Ecto neural progenitor cell (in vitro differentiated cells): ENCODE results near the gene CIB2.

Experiments
- DNase-seq: peaks from one replicate; pipeline ENCODE4 v3.0.0-alpha.2; 2018; ENCODE audit warnings: low spot score

CIB2 gene

GRCh38 chr15:78107471-78107870 is 23.8 kb downstream of the CIB2 start:
- DNase-seq: no peak

GRCh38 chr15:78105476-78106241 is 25.6 kb downstream of the CIB2 start:
- no peak for DNase-seq

DNA sequence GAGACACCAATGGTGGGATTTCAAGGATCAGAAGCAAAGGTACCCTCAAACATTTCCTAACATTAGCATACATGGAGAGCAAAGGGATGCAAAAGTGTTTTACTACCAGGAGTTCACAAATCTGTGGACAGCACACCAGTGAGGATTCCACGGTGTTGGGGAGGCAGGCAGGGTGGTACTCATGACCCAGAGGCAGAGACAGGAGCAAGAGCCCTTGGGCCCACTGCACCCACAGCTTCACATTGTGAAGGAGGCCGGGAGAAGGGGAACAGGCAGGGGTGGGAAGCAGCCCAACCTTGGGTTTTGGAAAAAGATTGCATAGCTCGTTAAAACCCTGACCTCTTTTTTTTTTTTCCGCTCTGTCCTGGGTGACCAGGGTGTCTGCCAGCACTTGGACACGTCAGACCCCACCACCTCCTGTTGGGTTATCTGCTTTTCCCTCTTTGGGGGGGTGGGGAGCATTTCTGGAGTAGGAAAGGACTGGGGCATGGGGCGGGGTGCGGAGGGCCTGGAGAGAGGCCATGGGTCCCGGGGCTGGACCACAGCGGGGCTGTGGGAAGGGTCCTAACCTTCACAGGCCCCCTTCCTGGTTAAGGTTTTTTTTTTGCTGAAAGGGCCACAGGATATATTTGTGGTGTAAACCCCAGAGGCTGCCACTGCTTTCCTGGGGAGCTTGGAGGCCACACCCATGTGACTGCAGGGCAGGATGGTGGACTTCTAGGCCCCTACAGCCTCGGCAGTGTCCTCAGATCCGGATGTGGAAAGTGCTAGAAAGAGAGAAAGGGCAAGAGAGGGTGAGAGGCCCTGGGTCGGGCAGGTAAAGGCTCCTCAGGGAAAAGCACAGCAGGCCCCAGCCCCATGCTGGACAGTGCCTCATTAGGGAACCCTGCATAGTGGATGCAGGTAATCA is 26.4 kb downstream of the CIB2 start:
- DNase-seq: no peak

DNA sequence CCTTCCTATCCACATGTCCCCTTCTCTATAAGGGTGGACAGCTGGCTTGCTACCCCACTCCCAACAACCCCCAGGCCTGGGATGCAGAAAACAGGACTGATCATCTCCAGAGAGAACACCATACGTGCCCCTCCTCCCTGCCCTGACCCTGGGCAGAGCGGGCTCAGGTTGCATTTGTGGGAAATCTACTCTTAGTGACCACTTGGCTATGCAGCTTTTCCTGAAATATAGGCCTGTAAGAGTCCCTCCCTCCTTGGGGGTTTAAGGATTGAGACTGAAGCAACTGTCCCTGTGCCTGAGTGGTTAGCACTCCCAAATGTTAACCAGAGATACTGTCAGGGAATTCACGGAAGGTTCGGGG is 27.1 kb downstream of the CIB2 start:
- no peak for DNase-seq

- no peak for DNase-seq
Observed at GRCh38 chr15:78103406-78104118, 27.7 kb downstream of the CIB2 start.

DNA sequence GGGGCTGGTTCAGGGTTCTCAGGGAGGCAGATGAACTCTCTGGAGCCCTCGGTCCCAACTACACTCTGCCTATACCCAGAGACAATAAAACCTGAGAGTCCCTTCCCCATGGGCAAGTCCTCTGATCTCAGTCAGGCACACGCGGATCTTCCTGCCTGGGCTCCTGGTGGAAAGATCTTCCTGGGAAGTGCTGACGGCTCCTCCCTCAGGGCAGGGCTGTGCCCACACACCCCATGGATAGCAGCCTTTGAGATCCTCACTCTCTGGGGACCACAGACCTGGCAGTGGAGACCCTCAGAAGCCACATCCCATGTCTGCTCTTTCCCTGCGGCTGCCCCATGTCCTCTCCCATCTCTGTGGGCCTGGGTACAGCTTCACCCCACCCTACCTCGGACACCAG is 28.5 kb downstream of the CIB2 start:
- DNase-seq: no peak

DNA sequence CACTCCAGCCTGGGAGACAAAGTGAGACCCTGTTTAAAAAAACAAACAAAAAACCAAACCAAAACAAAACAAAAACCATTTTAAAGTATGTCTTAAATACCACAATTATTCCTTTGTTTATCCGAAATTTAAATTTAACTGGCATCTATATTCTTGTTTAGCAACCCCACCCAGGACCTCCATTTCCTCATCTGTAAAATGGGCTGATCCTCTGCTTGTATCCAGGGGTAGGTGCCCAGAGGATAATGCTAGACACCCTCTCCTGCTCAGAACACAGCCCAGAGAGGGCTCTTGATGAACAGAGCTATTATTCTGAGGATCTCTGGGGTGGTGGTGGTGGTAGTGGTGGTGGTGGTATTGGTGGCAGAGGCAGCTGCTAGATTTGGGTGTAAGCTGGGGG is 29.0 kb downstream of the CIB2 start:
- no peak for DNase-seq

GRCh38 chr15:78101423-78102105 is 29.7 kb downstream of the CIB2 start:
- no peak for DNase-seq

GRCh38 chr15:78100886-78101285 is 30.4 kb downstream of the CIB2 start:
- DNase-seq: no peak

GRCh38 chr15:78098131-78098755 is 33.0 kb downstream of the CIB2 start:
- DNase-seq: no peak

DNA sequence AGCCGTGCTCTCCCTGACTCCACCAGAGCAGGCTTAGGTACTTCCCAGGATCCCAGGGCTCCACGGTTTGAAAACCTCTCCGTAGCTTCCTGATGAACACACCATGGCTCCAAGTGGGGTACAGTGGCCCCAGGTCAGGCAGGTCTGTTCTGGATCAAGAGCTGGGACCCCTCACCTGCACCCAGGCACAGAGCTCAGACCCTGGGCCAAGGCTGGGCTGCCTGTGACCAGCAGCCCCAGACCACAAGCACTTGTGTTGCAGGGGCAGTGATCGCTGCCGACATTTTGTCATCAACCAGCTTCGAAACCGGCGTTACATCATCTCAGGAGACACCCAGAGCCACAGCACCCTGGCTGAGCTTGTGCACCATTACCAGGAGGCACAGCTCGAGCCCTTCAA is 33.6 kb downstream of the CIB2 start:
- DNase-seq: no peak

DNA sequence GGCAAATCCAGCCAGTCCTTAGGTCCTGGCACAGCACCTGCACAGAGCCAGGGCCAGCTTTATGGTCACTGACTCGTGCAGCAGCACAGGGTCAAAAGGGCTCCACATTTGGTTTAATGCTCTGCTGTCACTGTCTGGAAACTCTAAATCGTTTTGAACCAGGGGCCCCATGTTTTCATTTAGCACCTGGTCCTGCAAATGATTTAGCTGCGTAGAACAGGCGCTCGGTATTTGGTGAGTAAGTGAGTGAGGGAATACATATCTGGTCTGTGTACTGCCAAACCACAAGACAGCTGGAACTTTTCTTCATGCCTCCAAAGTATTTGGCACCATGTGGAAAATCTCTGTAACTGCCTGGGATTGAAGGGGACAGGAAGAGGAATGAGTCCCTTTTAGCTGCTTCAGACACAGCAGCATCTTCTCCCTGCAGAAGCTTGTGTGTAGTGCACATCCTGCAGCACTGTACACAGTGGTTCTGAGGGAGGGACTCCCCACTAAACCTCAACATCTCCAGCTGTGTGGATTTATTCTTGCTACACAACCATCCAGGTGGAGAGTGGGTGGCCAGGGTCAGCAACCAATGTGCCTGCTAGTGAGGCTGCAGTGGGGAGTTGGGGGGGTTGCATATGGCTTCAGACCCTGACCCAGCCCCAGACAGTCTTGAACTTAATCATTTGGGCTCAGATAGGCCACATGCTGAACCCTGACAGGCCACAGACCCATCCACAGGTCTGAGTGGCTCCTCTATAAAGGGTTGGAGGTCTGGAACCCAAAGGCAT is 37.8 kb downstream of the CIB2 start:
- DNase-seq: no peak

DNA sequence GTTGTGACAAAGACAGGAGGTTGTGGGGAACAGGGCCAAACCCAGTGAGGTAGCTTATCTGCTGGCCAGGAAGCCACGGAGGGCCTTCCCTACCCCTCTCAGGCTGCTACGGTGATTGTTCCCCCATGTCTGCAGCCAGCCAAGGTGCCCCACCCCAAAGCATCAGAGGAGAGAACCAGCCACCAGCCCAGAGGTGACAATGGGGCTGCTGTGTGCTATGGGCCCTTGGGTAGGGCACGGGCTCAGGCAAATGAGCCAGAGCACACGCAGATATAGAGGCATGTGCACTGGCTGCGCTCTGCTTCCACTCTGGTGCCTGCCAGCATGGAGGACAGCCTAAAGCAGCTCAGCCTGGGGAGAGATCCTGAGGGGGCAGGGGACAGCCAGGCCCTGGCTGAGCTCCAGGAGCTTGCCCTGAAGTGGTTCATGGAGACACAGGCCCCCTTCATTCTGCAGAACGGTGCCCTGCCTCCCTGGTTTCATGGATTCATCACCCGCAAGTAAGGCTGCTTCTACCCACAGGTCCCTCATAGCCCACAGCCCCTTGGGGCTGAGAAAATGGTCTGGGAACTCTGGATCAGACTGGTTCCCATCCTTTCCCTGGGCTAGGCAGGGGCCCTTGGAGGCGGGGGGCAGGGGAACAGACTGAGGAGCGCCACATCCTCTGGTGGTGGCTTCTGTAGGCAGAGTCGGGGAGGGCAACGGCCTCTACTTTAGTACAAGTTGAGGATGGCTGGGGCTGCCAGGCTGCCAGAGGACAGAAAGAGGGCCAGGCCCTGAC is 38.8 kb downstream of the CIB2 start, which contains the start of gene SH2D7:
TSS of gene SH2D7 (plus strand) at position 301 of the 781 bp plus-strand sequence. CDS start at position 325, 24 bp downstream.
- no peak for DNase-seq

GRCh38 chr15:78090422-78091063 is 40.7 kb downstream of the CIB2 start:
- no peak for DNase-seq

- DNase-seq: no peak
Observed at GRCh38 chr15:78088773-78089080, 42.5 kb downstream of the CIB2 start.

DNA sequence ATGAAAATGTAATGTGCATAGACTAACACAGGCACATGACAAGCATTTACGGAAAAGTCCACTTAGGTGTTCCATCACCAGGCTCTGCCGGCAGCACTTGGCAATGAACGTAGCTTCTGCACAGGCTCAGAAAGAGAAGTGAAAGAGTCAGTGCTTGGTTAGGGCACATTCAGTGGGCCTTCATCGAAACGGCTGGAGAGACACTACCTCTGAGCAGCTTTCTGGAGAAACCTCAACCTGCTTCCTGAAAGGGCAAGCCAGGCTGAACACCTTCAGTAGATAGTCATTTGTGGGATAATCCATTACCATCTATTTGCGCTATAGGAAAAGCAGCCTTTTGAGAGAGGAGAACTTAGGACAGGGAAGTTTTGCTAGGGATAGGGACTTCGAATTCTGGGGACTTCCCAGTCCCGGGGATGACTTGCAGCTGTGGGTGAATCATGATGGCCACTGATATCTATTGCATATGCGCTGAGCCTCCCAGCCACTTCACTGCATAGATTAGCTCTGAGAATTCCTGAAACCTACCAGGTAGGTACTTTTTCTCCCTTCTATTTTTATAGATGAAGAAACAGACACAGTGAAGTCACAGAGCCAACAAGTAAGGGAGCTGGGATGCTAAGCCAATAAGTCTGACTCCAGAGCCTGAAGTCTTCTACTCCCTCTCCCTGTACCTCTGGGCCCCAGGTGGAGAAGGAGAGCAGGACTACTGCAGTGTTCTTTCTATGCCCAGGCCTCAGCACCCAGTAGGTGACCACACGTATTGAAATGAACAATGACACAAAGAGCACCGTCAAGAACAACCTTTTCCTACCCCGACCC is 43.1 kb downstream of the CIB2 start:
- no peak for DNase-seq

GRCh38 chr15:78085928-78086327 is 45.3 kb downstream of the CIB2 start:
- no peak for DNase-seq

- no peak for DNase-seq
Observed at GRCh38 chr15:78084449-78084750, 46.8 kb downstream of the CIB2 start.
